Activated naive CD4-positive, alpha-beta T cell treated with anti-CD3 and anti-CD28 coated beads, Interleukin-2, amount 10 ng/mL, durations not matched to agents 5 hours and 36 hours (primary cell): ENCODE measurements around the gene NOL9. TPM values are rescaled to one million over a fixed set of nuclear protein-coding genes. Genes with fewer than 3 reads are reported as not detected.

Experiments used
- total RNA-seq, 2 experiments: library from RNA; stranded (reverse); gene quantifications; one replicate each; pipeline ENCODE4 v1.2.3, GENCODE V29; 2021

The NOL9 gene
- total RNA-seq = 10 to 100 TPM; 49.0 to 51.9 TPM

DNA sequence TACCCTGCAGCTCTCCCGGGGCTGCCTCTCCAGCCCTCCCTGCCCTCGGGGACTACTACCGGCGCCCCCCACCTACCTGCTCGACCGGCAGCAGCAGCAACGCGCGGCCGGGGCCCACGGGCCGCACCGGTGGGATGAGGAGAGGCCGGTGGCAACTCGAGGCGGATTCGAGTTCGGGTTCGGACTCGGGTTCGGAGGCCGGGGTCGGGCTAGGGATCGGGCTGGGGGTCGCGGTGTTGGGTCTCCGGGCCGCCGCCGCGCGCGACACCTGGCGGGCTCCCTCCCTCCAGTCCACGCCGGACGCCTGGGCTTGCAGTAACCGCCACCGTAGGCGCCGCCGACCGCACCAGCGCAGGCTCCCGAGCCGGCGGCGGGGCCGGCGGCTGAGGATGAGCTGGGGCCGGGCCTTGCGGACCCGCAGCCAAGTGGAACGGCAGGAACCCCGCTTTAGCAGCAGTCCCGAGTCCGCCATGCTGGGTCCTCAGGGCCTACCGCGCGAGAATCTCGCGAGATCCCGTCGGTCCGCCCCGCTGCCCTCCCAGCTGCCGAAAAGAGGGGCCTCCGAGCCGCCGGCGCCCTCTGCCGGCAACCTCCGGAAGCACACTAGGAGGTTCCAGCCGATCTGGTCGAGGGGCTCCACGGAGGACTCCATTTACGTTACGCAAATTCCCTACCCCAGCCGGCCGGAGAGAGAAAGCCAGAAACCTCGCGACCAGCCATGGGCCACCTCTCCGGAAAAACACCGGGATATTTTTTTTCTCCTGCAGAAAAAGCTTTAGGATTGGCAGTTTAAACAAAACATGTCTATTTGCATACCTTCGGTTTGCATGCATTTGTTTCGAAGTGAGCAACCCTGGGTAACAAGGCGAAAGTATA lies at the start of gene NOL9:
Gene NOL9, minus strand, starts transcription at position 483 of the 876 bp plus-strand sequence. Its CDS starts 11 bp downstream, at position 472.

GRCh38 chr1:6602669-6603237 lies 48.4 kb upstream of the NOL9 start, which contains the start of gene KLHL21:
TSS of gene KLHL21 (minus strand) at chr1:6602869. CDS start at chr1:6602817, 52 bp downstream.

DNA sequence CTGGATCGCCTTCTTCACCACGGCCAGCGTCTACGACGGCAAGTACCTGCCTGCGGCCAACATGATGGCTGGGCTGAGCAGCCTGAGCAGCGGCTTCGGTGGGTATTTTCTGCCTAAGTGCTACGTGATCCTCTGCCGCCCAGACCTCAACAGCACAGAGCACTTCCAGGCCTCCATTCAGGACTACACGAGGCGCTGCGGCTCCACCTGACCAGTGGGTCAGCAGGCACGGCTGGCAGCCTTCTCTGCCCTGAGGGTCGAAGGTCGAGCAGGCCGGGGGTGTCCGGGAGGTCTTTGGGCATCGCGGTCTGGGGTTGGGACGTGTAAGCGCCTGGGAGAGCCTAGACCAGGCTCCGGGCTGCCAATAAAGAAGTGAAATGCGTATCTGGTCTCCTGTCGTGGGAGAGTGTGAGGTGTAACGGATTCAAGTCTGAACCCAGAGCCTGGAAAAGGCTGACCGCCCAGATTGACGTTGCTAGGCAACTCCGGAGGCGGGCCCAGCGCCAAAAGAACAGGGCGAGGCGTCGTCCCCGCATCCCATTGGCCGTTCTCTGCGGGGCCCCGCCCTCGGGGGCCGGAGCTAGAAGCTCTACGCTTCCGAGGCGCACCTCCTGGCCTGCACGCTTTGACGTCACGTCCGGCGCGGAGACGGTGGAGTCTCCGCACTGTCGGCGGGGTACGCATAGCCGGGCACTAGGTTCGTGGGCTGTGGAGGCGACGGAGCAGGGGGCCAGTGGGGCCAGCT lies 25.2 kb upstream of the NOL9 start, which contains the start of gene ZBTB48:
Gene ZBTB48, plus strand, starts transcription at position 621 of the 745 bp plus-strand sequence. CDS start 616 bp downstream, outside the sequence.

GRCh38 chr1:6554907-6555778 lies 830 bp upstream of the NOL9 start, which contains the start of gene TAS1R1:
TSS of gene TAS1R1 (plus strand) at chr1:6555307. CDS start at chr1:6555374, 67 bp downstream.

DNA sequence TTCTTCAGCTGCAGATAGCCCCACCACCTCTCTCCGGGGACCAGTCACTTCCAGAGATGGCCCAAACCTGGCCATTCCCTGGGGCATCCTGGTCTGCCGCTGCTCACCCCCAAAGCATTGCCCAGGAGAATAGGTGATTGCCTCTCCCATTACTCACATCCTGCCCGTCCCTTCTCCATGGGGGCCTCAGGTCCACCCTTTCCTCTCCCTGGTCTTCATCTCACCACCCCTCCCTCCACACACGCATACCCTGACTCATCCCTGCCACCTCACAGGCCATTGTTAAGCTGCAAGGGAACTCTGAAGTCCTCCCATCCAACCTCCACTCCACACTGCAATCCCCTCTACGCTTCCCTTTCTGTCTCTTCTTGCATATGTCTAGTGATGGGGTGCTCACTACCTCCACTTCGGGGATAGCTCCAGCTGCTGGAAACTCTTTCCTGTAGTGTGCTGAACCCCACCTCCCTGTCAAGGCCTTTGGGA lies 62.8 kb downstream of the NOL9 start, which contains the start of gene PLEKHG5:
Gene PLEKHG5, minus strand, starts transcription at position 188 of the 483 bp plus-strand sequence. CDS start 14,096 bp downstream, outside the sequence.

Other genes starting within 250 kb of the NOL9 start
- gene ACOT7, start 160.7 kb downstream of the NOL9 start, total RNA-seq = 10 to 100 TPM; 51.0 to 52.9 TPM
- under 1 TPM; 0.12 to 0.35 TPM for gene HES2, start 134.6 kb downstream of the NOL9 start, total RNA-seq
- 1 to 10 TPM; 1.2 to 1.4 TPM for gene ESPN, start 129.7 kb downstream of the NOL9 start, total RNA-seq
- gene TNFRSF25, start 88.3 kb downstream of the NOL9 start, total RNA-seq = 100 to 1,000 TPM; 121 to 122 TPM
- 1 to 10 TPM; 3.6 to 4.1 TPM for gene PLEKHG5, start 62.8 kb downstream of the NOL9 start, total RNA-seq
- not detected for gene TAS1R1, start 794 bp upstream of the NOL9 start, total RNA-seq
- 10 to 100 TPM; 34.3 to 39.2 TPM for gene ZBTB48, start 25.5 kb upstream of the NOL9 start, total RNA-seq
- 10 to 100 TPM; 24.5 to 25.4 TPM for gene KLHL21, start 48.4 kb upstream of the NOL9 start, total RNA-seq
- gene PHF13, start 59.2 kb upstream of the NOL9 start, total RNA-seq = 10 to 100 TPM; 14.5 to 15.0 TPM
- gene THAP3, start 70.4 kb upstream of the NOL9 start, total RNA-seq = 10 to 100 TPM; 17.1 to 19.2 TPM
- 10 to 100 TPM; 38.2 to 40.1 TPM for gene DNAJC11, start 147.3 kb upstream of the NOL9 start, total RNA-seq
- 10 to 100 TPM; 40.5 to 42.3 TPM for gene CAMTA1, start 230.9 kb upstream of the NOL9 start, total RNA-seq